Colon (tissue), 2 donors: ENCODE results near the gene TMEM244.
"Not testable (repeated sequence)": the region's sequence is repeated elsewhere in the genome, so short reads cannot be mapped to it uniquely, and the experiment has no call there.

ENCODE experiments used
- FAIRE-seq: peaks from 2 replicates; lab custom pipeline; 2012; peaks lifted over from hg19 to GRCh38; lab: Jason Lieb, UNC
- donor health status: control.
- donor health status: control.

The TMEM244 gene

GRCh38 chr6:129866688-129867087 is 5.6 kb upstream of the TMEM244 start:
- FAIRE-seq = no peak

- no peak for FAIRE-seq
Observed at GRCh38 chr6:129866256-129866655, 5.1 kb upstream of the TMEM244 start.

- FAIRE-seq = no peak
Observed at GRCh38 chr6:129865013-129865412, 3.9 kb upstream of the TMEM244 start.

GRCh38 chr6:129863664-129864063 is 2.5 kb upstream of the TMEM244 start:
- FAIRE-seq = no peak

- FAIRE-seq = no peak
Observed at GRCh38 chr6:129859524-129859923, 1.6 kb downstream of the TMEM244 start.

- no peak for FAIRE-seq
Observed at GRCh38 chr6:129857838-129858237, 3.3 kb downstream of the TMEM244 start.

GRCh38 chr6:129853996-129854711 is 7.0 kb downstream of the TMEM244 start:
- FAIRE-seq = no peak

- FAIRE-seq = no peak
Observed at GRCh38 chr6:129852257-129852858, 8.8 kb downstream of the TMEM244 start.

- no peak for FAIRE-seq
Observed at GRCh38 chr6:129849456-129849855, 11.7 kb downstream of the TMEM244 start.

GRCh38 chr6:129846761-129847160 is 14.4 kb downstream of the TMEM244 start:
- FAIRE-seq = no peak

GRCh38 chr6:129845696-129846095 is 15.4 kb downstream of the TMEM244 start:
- FAIRE-seq = no peak

- no peak for FAIRE-seq
Observed at GRCh38 chr6:129844118-129844891, 16.8 kb downstream of the TMEM244 start.

GRCh38 chr6:129843573-129843972 is 17.5 kb downstream of the TMEM244 start:
- FAIRE-seq = no peak

- FAIRE-seq = no peak
Observed at GRCh38 chr6:129842881-129843409, 18.2 kb downstream of the TMEM244 start.

GRCh38 chr6:129842137-129842536 is 19.0 kb downstream of the TMEM244 start:
- no peak for FAIRE-seq

GRCh38 chr6:129839562-129839961 is 21.6 kb downstream of the TMEM244 start:
- FAIRE-seq = not testable (repeated sequence)

GRCh38 chr6:129835691-129836090 is 25.4 kb downstream of the TMEM244 start:
- no peak for FAIRE-seq

GRCh38 chr6:129832299-129832698 is 28.8 kb downstream of the TMEM244 start:
- FAIRE-seq = no peak

GRCh38 chr6:129828229-129828628 is 32.9 kb downstream of the TMEM244 start:
- FAIRE-seq = no peak

GRCh38 chr6:129818251-129818650 is 42.9 kb downstream of the TMEM244 start:
- FAIRE-seq = no peak

- no peak for FAIRE-seq
Observed at GRCh38 chr6:129817821-129818220, 43.3 kb downstream of the TMEM244 start.

- no peak for FAIRE-seq
Observed at GRCh38 chr6:129817332-129817731, 43.8 kb downstream of the TMEM244 start.
